ENCODE data around the gene TGM3. TPM values are rescaled to one million over a fixed set of nuclear protein-coding genes. Genes with fewer than 3 reads are reported as not detected.

The TGM3 gene
- total RNA-seq, result 1 to 10 TPM in 1 of 2 donors, under 1 TPM in 1; 0.23 to 1.8 TPM

- H3K36me3 ChIP-seq, result no peaks in the 10 kb centered on the region
- no peaks in the 10 kb centered on the region for H3K4me1 ChIP-seq (replicated peaks)
- no peaks in the 10 kb centered on the region for H3K27me3 ChIP-seq (replicated peaks; ENCODE audit: insufficient read depth)
- no peak within 1 kb of the TSS for H3K4me3 ChIP-seq
- H3K9me3 ChIP-seq, result no peaks in the 10 kb centered on the region
- DNase-seq (ENCODE audit: low spot score), result no peak
- TF ChIP-seq POLR2AphosphoS5 (IDR thresholded peaks at IDR 0.05) (no peak), POLR2A (IDR thresholded peaks at IDR 0.05) (no peak)
- TF ChIP-seq, protein P1, sequence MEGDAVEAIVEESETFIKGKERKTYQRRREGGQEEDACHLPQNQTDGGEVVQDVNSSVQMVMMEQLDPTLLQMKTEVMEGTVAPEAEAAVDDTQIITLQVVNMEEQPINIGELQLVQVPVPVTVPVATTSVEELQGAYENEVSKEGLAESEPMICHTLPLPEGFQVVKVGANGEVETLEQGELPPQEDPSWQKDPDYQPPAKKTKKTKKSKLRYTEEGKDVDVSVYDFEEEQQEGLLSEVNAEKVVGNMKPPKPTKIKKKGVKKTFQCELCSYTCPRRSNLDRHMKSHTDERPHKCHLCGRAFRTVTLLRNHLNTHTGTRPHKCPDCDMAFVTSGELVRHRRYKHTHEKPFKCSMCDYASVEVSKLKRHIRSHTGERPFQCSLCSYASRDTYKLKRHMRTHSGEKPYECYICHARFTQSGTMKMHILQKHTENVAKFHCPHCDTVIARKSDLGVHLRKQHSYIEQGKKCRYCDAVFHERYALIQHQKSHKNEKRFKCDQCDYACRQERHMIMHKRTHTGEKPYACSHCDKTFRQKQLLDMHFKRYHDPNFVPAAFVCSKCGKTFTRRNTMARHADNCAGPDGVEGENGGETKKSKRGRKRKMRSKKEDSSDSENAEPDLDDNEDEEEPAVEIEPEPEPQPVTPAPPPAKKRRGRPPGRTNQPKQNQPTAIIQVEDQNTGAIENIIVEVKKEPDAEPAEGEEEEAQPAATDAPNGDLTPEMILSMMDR (IDR thresholded peaks at IDR 0.05), result no peak
- intact Hi-C loops (cut with DNase I), result no loop called here
- H3K27ac ChIP-seq, result no peak within 1 kb of the TSS
- WGBS, result 54% methylated on average over 13 of the region's 13 CpGs
Measured at GRCh38 chr20:2295886-2296515, at the start of gene TGM3. TGM3 (plus strand) TSS chr20:2296001; CDS start chr20:2296064, 63 bp downstream.

DNA sequence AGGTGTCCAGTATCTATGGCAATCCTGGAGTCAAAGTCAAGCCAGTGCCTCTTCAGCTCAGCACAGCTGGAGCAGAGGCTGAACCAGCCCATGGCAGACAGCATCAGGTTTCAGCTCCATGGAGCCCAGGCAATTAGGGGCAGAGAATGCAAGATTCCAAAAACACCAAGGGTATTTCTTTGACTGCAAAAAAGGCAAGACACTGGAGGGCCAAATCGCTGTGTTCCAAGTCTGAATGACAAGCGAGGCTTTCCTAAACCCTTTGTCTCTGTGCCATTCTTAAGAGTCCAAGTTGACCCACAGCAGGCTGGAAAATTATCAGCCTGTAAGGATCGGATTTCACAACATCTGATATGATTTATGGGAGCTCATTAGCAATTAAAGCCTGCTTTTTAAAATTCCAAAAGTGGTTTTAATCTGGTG is 49.7 kb upstream of the TGM3 start:
- Histone ChIP-seq H3K4me1 (replicated peaks) (peaks cover 11% of the 10 kb centered on the region), H3K36me3 (no peaks in the 10 kb centered on the region), H3K27me3 (replicated peaks; ENCODE audit: insufficient read depth) (no peaks in the 10 kb centered on the region), H3K9me3 (no peaks in the 10 kb centered on the region), H3K27ac (no peak overlapping the region), H3K4me3 (no peak overlapping the region)
- intact Hi-C loops (cut with DNase I), result no loop called here
- WGBS, result 5% methylated on average over 3 of the region's 3 CpGs
- DNase-seq (ENCODE audit: low spot score), result no peak
- no peak for TF ChIP-seq POLR2A (IDR thresholded peaks at IDR 0.05)
- no peak for TF ChIP-seq POLR2AphosphoS5 (IDR thresholded peaks at IDR 0.05)
- TF ChIP-seq, protein P1 (IDR thresholded peaks at IDR 0.05), result no peak

- Histone ChIP-seq H3K9me3 (no peaks in the 10 kb centered on the region), H3K27me3 (replicated peaks; ENCODE audit: insufficient read depth) (no peaks in the 10 kb centered on the region), H3K36me3 (no peaks in the 10 kb centered on the region), H3K4me3 (no peak overlapping the region), H3K27ac (no peak overlapping the region), H3K4me1 (replicated peaks) (peaks cover 11% of the 10 kb centered on the region)
- no peak for DNase-seq (ENCODE audit: low spot score)
- no peak for TF ChIP-seq POLR2AphosphoS5 (IDR thresholded peaks at IDR 0.05)
- no peak for TF ChIP-seq POLR2A (IDR thresholded peaks at IDR 0.05)
- TF ChIP-seq, protein P1 (IDR thresholded peaks at IDR 0.05), result no peak
- WGBS, result 78% methylated on average over 5 of the region's 5 CpGs
- intact Hi-C loops (cut with DNase I), result no loop called here
Measured at GRCh38 chr20:2248837-2249236, 47.0 kb upstream of the TGM3 start.

GRCh38 chr20:2249935-2250334 is 45.9 kb upstream of the TGM3 start:
- 50% methylated on average over 3 of the region's 3 CpGs for WGBS
- Histone ChIP-seq H3K27me3 (replicated peaks; ENCODE audit: insufficient read depth) (no peaks in the 10 kb centered on the region), H3K4me1 (replicated peaks) (peaks cover 9% of the 10 kb centered on the region), H3K4me3 (no peak overlapping the region), H3K36me3 (no peaks in the 10 kb centered on the region), H3K9me3 (no peaks in the 10 kb centered on the region), H3K27ac (no peak overlapping the region)
- DNase-seq (ENCODE audit: low spot score), result no peak
- TF ChIP-seq, protein P1 (IDR thresholded peaks at IDR 0.05), result no peak
- no peak for TF ChIP-seq POLR2A (IDR thresholded peaks at IDR 0.05)
- TF ChIP-seq POLR2AphosphoS5 (IDR thresholded peaks at IDR 0.05), result no peak
- intact Hi-C loops (cut with DNase I), result no loop called here

DNA sequence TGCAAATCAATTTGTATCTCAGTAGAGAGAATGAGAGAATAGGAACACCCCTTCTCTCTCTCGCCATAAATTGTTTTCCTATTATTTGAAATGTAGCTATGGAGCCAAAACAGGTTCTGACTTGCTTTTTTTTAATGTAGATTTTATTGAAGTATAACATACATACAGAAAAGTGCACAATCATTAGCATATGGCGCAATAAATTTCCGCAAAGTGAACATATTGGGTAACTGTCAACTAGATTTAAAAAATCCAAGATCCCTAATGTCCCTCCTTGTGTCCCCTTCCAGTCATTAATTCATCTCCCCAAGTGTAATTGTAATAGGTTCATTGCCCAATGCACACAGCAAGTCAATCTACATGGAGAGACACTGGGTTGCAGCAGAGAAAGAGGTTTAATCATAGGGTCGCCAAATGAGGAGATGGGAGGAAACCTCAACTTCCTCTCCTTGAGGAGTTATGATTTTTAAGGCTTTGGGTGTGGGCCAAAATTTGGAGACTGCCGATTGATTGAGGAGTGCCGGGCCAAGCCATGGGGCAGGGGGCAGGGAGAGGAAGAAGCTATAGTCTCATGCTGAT is 43.3 kb upstream of the TGM3 start:
- Histone ChIP-seq H3K4me3 (no peak overlapping the region), H3K9me3 (no peaks in the 10 kb centered on the region), H3K36me3 (no peaks in the 10 kb centered on the region), H3K4me1 (replicated peaks) (no peaks in the 10 kb centered on the region), H3K27me3 (replicated peaks; ENCODE audit: insufficient read depth) (no peaks in the 10 kb centered on the region), H3K27ac (no peak overlapping the region)
- TF ChIP-seq POLR2A (IDR thresholded peaks at IDR 0.05) (no peak), POLR2AphosphoS5 (IDR thresholded peaks at IDR 0.05) (no peak)
- TF ChIP-seq, protein P1 (IDR thresholded peaks at IDR 0.05), result no peak
- WGBS, result 62% methylated on average over 6 of the region's 6 CpGs
- intact Hi-C loops (cut with DNase I), result no loop called here
- DNase-seq (ENCODE audit: low spot score), result no peak
